Measurements from ENCODE around the gene CFAP299.

Gene CFAP299

DNA sequence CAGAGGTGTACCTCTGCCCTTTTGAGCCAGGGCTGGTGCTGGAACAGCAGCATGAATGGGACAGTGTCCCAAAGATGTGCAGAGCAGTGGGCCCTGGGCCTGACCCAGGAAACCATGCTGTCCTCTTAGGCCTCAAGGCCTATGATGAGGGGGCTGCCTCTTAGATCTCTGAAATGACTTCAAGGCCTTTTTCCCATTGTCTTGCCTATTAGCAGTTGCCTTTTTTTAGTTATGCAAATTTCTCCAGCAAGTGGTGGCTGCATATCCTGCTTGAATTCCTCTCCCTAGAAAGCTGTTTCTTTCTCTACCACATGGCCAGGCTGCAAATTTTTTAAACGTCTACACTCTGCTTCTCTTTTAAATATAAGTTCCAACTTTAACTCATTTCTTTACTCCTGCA, 160.3 kb downstream of the CFAP299 start:
- DNase-seq (ENCODE audit: low read depth in 1 of 2, low spot score in 1 of 2): no peak

DNA sequence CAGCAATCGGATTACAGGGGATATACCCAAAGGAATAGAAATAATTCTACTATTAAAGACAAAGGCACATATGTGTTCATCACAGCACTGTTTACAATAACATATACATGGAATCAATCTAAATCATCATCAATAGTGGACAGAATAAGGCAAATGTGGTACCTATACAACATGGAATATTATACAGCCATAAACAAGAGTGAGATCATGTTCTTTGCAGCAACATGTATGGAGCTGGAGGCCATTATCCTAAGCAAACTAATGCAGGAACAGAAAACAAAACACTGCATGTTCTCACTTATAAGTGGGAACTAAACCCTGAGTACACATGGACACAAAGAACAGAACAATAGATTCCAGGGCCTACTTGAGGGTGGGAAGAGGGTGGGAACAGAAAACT, 163.2 kb downstream of the CFAP299 start:
- DNase-seq (ENCODE audit: low read depth in 1 of 2, low spot score in 1 of 2): no peak

DNA sequence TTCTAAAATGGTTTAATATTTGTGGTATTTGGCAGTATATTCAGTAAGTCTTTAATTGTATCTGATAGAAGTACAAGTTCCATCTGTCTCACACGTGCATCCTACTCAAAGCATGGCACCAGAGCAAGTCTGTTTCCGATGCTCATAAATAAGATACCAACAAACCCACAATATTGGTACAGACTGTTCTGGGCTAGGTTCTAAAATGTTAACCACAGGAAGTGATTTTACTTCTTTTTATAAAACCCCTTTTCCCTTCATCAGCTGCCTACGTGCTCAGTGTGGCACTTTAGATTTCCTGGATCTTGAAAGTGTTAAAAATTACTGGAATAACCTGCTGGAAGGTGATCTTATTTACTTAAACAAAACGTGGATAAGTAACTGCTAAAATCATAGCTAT, 165.1 kb downstream of the CFAP299 start:
- DNase-seq (ENCODE audit: low read depth in 1 of 2, low spot score in 1 of 2): no peak

- DNase-seq (ENCODE audit: low read depth in 1 of 2, low spot score in 1 of 2): no peak
Observed at GRCh38 chr4:80507077-80507476, 171.5 kb downstream of the CFAP299 start.

GRCh38 chr4:80507507-80507906, 172.0 kb downstream of the CFAP299 start:
- DNase-seq (ENCODE audit: low read depth in 1 of 2, low spot score in 1 of 2): no peak

DNA sequence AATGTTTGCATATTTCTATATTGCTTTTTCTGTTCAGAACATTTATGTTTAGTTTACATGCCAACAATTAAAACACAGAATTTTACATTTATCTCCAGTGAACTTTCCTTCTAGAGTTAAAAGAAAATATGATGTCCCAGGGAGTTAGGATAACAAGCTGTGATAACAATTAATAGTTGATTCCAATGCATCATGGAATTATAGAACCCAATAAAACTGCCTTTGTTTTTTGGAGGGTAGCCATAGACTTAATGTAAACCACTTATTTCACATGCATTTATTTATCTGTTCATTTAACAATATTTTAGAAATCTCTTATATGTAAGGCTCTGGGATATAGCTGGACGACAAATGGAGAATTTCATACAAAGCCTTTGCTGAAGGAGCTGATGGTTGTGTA, 180.0 kb downstream of the CFAP299 start:
- DNase-seq (ENCODE audit: low read depth in 1 of 2, low spot score in 1 of 2): no peak

- DNase-seq (ENCODE audit: low read depth in 1 of 2, low spot score in 1 of 2): no peak
Observed at GRCh38 chr4:80521438-80521837, 185.9 kb downstream of the CFAP299 start.

- no peak for DNase-seq (ENCODE audit: low read depth in 1 of 2, low spot score in 1 of 2)
Observed at GRCh38 chr4:80526697-80527096, 191.2 kb downstream of the CFAP299 start.

GRCh38 chr4:80529026-80529425, 193.5 kb downstream of the CFAP299 start:
- no peak for DNase-seq (ENCODE audit: low read depth in 1 of 2, low spot score in 1 of 2)

DNA sequence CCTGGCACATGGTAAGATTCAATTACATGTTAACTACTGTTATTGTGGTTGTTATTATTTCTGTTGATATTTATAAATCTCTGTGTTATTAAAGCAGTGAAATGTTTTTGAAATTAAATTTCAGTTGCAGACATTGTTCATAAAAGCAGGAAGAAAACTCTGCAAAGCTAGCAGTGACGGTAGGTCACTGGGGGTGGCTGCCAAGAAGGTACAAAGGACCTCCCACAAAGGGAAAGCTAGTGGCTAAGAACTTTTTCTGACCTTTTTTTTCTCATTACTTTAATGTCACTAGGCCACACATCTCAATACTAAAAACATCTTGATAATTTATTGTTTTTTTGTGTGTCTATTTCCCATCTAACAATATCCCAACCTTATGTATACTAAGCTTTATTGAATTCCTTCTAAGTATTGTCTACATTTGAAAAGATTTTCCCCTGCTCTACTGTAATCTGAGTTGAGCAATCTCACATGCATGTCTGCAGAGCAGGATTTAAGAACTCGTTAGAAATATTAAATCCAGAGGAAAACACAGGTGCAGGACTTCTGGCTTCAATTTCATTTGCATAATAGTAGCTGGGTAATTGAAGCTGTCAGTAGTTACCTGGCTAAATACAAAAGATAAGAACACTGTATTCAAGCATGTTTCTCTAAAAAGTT, 197.3 kb downstream of the CFAP299 start:
- no peak for DNase-seq (ENCODE audit: low read depth in 1 of 2, low spot score in 1 of 2)

DNA sequence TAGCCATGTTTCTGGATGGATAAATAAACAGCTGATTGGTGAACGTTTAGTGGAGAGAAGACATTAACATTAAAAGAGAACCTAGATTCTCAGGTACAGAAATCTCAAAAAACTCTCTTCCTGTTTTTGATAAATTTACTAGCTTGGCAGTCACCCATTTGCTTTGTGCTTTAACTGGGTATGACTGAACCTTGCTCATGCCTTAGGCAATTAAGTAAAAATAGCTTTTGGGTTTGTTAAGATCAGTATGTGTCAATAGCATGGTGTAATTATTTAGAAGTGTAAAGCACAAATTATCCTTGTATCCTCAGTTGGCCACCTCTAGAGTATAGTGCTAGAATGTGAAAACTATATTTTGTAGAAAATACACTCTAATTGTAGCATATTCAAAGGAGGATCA, 200.0 kb downstream of the CFAP299 start:
- DNase-seq (ENCODE audit: low read depth in 1 of 2, low spot score in 1 of 2): no peak

DNA sequence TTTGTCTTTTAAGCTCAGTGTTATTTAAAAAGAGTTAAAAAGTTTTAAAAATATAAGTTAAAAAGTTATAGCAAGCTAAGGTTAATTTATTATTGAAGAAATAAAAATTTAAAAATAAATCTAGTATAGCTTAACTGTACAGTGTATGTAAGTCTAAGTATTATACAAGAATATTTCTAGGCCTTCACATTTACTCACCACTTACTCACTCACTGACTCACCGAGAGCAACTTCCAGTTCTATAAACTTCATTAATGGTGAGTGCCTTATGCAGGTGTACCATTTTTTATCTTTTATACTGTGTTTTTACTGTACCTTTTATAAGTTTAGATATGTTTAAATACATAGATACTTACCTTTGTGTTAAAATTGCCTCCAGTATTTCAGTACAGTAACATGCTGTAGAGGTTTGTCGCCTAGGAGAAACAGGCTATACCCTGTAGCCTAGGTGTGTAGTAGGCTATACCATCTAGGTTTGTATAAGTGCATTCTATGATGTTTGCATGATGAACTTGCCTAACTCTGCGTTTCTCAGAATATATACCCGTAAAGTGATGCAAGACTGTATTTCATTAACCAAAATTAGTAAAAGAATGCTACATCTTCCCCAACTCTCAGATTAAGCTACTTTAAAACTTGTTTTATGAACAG, 202.9 kb downstream of the CFAP299 start:
- DNase-seq (ENCODE audit: low read depth in 1 of 2, low spot score in 1 of 2): no peak

GRCh38 chr4:80539190-80539589, 203.7 kb downstream of the CFAP299 start:
- no peak for DNase-seq (ENCODE audit: low read depth in 1 of 2, low spot score in 1 of 2)

DNA sequence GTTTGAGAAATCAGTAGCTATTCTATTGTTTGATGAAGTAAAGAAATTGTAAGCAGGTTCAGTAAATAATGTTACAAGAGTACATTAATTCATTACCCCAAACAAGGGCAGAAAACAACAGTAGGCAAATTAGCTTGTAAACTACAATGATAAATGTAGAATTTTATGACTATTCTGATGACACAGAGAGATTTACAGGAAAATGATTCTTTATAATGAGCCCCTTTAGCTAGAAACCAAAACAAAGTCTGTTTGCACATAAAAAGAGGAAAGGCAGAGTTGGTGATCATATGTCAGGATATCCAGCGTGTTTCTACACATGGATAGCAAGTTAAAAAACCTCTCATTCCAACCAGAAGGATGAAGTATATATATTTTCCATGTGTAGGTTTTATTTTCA, 204.8 kb downstream of the CFAP299 start:
- DNase-seq (ENCODE audit: low read depth in 1 of 2, low spot score in 1 of 2): no peak

- DNase-seq (ENCODE audit: low read depth in 1 of 2, low spot score in 1 of 2): no peak
Observed at GRCh38 chr4:80540785-80541469, 205.4 kb downstream of the CFAP299 start.

GRCh38 chr4:80542747-80543146, 207.2 kb downstream of the CFAP299 start:
- no peak for DNase-seq (ENCODE audit: low read depth in 1 of 2, low spot score in 1 of 2)

DNA sequence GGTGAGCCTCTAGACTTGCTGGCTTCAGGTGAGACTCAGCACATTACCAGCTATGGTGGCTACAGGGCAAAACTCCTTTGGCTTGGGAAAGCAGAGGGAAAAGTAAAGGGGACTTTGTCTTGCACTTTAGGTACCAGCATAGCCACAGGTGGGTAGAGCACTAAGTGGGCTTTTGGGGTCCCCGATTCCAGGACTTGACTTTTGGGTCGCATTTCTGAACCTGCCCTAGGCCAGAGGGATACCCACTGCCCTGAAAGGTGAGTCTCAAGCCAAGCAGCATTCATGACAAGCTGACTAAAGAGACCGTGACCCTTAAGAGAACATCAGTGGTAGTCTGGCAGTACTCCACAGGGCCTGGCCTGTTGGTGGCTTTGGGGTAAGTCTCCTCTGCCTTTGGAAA, 224.8 kb downstream of the CFAP299 start:
- DNase-seq (ENCODE audit: low read depth in 1 of 2, low spot score in 1 of 2): no peak

DNA sequence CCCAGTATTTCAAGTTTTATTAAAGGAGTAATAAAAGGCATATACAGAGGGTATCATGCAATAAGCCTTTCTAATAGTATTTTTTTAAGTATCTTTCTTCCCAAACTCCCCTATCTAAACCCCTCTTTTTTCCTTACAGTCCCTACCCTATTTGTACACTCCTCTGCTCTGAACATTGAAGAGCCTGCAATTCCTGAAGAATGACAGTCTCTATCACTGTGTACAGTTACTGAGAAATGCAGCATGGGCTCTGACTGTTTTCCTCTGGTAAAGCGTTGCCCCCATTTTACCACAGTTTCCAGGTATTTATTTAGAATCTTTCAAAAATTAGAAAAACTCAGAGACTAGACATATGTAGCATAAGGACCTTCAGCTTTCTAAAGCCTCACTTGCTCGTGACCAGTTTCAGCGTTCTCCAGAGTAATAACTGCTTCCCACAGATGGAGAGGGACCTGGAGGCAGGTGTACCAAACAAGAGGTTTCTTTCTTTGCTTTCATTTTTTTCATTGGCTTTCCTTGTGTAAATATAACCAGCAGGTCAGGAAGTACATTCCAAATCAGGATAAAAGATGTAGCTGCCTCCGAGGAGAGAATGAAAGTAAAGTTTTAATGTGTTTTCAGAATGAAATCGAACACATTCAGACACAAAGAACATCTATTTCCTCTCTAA, 230.8 kb downstream of the CFAP299 start:
- no peak for DNase-seq (ENCODE audit: low read depth in 1 of 2, low spot score in 1 of 2)

DNA sequence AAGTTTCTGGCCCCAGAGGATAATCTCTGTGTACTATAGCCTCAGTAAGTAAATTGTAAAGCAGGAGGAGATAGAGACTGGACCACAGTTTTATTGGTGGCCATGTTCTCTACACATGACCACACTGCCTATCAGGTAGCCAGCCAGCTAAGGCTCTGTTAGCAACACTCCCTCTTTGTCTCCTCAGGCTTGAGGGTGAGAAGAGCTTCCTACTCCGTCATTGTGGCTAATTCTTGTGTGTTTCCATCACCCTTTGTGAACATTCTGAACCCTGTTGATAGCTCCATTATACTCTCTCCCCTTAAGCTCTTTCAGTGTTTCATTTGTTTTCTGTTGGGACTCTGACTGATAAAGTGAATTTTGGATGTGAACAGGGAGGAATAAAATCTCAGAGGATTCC, 233.4 kb downstream of the CFAP299 start:
- DNase-seq (ENCODE audit: low read depth in 1 of 2, low spot score in 1 of 2): no peak

GRCh38 chr4:80576796-80577195, 241.3 kb downstream of the CFAP299 start:
- DNase-seq (ENCODE audit: low read depth in 1 of 2, low spot score in 1 of 2): no peak

- no peak for DNase-seq (ENCODE audit: low read depth in 1 of 2, low spot score in 1 of 2)
Observed at GRCh38 chr4:80578001-80578400, 242.5 kb downstream of the CFAP299 start.

DNA sequence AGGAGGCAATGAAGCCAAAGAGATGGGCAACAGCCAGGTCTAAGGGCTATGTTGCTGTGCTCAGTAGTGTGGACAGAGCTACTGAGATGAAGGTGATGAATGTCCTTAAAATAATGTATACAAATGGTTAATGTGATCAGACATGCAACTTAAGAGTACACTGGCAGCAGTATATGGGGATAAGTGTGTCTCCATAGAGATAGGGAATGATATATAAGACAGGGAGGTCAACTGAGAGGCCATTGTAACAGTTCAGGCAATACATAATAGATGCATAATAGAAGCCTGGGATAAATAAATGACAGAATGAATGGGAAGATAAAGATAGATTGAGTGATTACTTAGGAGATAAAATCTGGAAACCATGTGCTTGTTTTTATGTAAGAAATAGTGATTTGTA, 250.0 kb downstream of the CFAP299 start:
- no peak for DNase-seq (ENCODE audit: low read depth in 1 of 2, low spot score in 1 of 2)
